K562 (cell line): ENCODE measurements around the gene LRMDA. TPM values are rescaled to one million over a fixed set of nuclear protein-coding genes. Genes with fewer than 3 reads are reported as not detected.

Source experiments
- ATAC-seq: fragments of 200-7000 bp; cut with Tn5 transposase; 3 replicates; pipeline ENCODE4 v1.9.1; 2020; ENCODE audit warnings: moderate library complexity
- BruUV-seq: library from RNA; stranded (reverse); fragments of 400-500 nt; replicated peaks from 2 replicates; lab custom pipeline; 2021; lab: Mats Ljungman, UMichigan
- CTCF ChIA-PET: fragments of 300-600 bp; formaldehyde crosslinking; extraction: SDS; loops from one replicate; lab custom pipeline; 2021; ENCODE audit warnings: low intra/inter-chr PET ratio; lab: Yijun Ruan, JAX
- POLR2A ChIA-PET: fragments of 300-600, 350-650 bp; sonication (Branson Sonifier 250); formaldehyde crosslinking; extraction: SDS; loops from one replicate; lab custom pipeline; 2021; ENCODE audit warnings: antibody characterized with exemption, inconsistent platforms; lab: Yijun Ruan, JAX
- DNase-seq, 4 experiments: peaks; one replicate each; pipeline versions ENCODE4 v3.0.0 to v3.0.0-alpha.2; 2011 to 2018; ENCODE audit warnings: low spot score in 3 of 4, mixed read lengths in 3 of 4; ENCODE audit errors: extremely low read depth in 1 of 4
- FAIRE-seq: peaks from 2 replicates; lab custom pipeline; 2011; peaks lifted over from hg19 to GRCh38; lab: Jason Lieb, UNC
- H2AFZ ChIP-seq: 2 replicates; pipeline ENCODE4 v1.6.0; 2011; ENCODE audit warnings: low read depth, low read length, control low read depth, inconsistent platforms
- H3K27ac ChIP-seq: fragments of 200-600 bp; 3 replicates; pipeline ENCODE4 v1.8.0; 2011; ENCODE audit warnings: low read depth, mild to moderate bottlenecking, control low read depth, inconsistent platforms, low read length, moderate library complexity, mixed read lengths; ENCODE audit errors: extremely low read depth
- H3K27me3 ChIP-seq, 2 experiments: fragments of 300-600 bp in 1 of 2; 2 replicates in 1 of 2; 3 replicates in 1 of 2; pipeline versions ENCODE4 v1.6.0 to v1.8.0; 2011; ENCODE audit warnings: inconsistent platforms in 2 of 2, low read length in 2 of 2, mild to moderate bottlenecking in 1 of 2, mixed read lengths in 1 of 2, moderate library complexity in 1 of 2; ENCODE audit not compliant: control insufficient read depth in 2 of 2, insufficient read depth in 2 of 2
- H3K36me3 ChIP-seq: fragments of 300-600 bp; 3 replicates; pipeline ENCODE4 v1.8.0; 2011; ENCODE audit warnings: mild to moderate bottlenecking, low read length, inconsistent platforms; ENCODE audit not compliant: control insufficient read depth, insufficient read depth
- H3K4me1 ChIP-seq, 2 experiments: fragments of 200-600 bp in 1 of 2; replicated peaks in 1 of 2; 2 replicates in 1 of 2; 3 replicates in 1 of 2; pipeline versions ENCODE4 v1.5.1 to v1.8.0; 2011; ENCODE audit warnings: inconsistent platforms in 2 of 2, low read length in 2 of 2, mild to moderate bottlenecking in 1 of 2, mixed read lengths in 1 of 2, moderate library complexity in 1 of 2; ENCODE audit not compliant: control insufficient read depth in 2 of 2, insufficient read depth in 2 of 2
- H3K4me2 ChIP-seq: 2 replicates; pipeline ENCODE4 v1.6.1; 2011; ENCODE audit warnings: low read length, control low read depth, inconsistent platforms, mixed read lengths; ENCODE audit not compliant: insufficient read depth
- H3K4me3 ChIP-seq: fragments of 200-600 bp; sonication (generic), shearing (Covaris generic); 2 replicates; pipeline ENCODE4 v1.5.1; 2016; ENCODE audit warnings: control low read depth, inconsistent platforms
- H3K79me2 ChIP-seq: fragments of 200-600 bp; 3 replicates; pipeline ENCODE4 v1.8.0; 2011; ENCODE audit warnings: low read length, inconsistent platforms; ENCODE audit not compliant: control insufficient read depth, insufficient read depth
- H3K9ac ChIP-seq, 2 experiments: 2 replicates each; pipeline versions ENCODE4 v1.6.0 to v1.6.1; 2011; ENCODE audit warnings: low read depth in 2 of 2, low read length in 2 of 2, control low read depth in 1 of 2, inconsistent platforms in 1 of 2, mild to moderate bottlenecking in 1 of 2, mixed read lengths in 1 of 2; ENCODE audit not compliant: insufficient read depth in 1 of 2
- H3K9me1 ChIP-seq: one replicate; pipeline ENCODE4 v1.6.0; 2011; ENCODE audit warnings: inconsistent platforms, mild to moderate bottlenecking, low read length, moderate library complexity; ENCODE audit not compliant: control insufficient read depth, insufficient read depth
- H3K9me3 ChIP-seq: replicated peaks from 2 replicates; pipeline ENCODE4 v1.5.1; 2011; ENCODE audit warnings: low read depth, low read length, inconsistent platforms; ENCODE audit not compliant: control insufficient read depth, insufficient read depth
- H4K20me1 ChIP-seq: replicated peaks from 2 replicates; pipeline ENCODE4 v1.6.1; 2011; ENCODE audit warnings: low read length, inconsistent platforms, mixed read lengths; ENCODE audit not compliant: control insufficient read depth, insufficient read depth
- CBX5 ChIP-seq: IDR thresholded peaks from 2 replicates; pipeline ENCODE4 v1.6.1; 2014; ENCODE audit warnings: low read depth, borderline replicate concordance
- MBD2 ChIP-seq: sonication (generic); IDR thresholded peaks from 2 replicates; pipeline ENCODE4 v1.6.1; 2016; ENCODE audit warnings: low read depth, borderline replicate concordance
- NCOA2 ChIP-seq, 2 experiments: fragments of 450-650 bp; IDR thresholded peaks; 2 replicates each; pipeline ENCODE4 v1.6.1; 2018; ENCODE audit warnings: mild to moderate bottlenecking in 2 of 2, moderate library complexity in 1 of 2; ENCODE audit not compliant: partially characterized antibody in 2 of 2
- PPARD ChIP-seq: fragments of 250-450 bp; sonication (Bioruptor Pico); IDR thresholded peaks from 2 replicates; pipeline ENCODE4 v1.8.0; 2022; ENCODE audit warnings: inconsistent platforms, mild to moderate bottlenecking, moderate library complexity
- SMAD1 ChIP-seq: fragments of 150-350 bp; IDR thresholded peaks from 2 replicates; pipeline ENCODE4 v1.6.1; 2014; ENCODE audit warnings: low read length, low read depth; ENCODE audit not compliant: partially characterized antibody
- SMAD2 ChIP-seq: fragments of 150-350 bp; IDR thresholded peaks from 2 replicates; pipeline ENCODE4 v1.6.1; 2014; ENCODE audit warnings: low read depth, mild to moderate bottlenecking, low read length
- STAT5B ChIP-seq: fragments of 250-450 bp; sonication (Bioruptor Pico); IDR thresholded peaks from 2 replicates; pipeline ENCODE4 v1.8.0; 2021; ENCODE audit warnings: mild to moderate bottlenecking, inconsistent platforms
- ZNF785 ChIP-seq: fragments of 250-450 bp; sonication (Bioruptor Pico); IDR thresholded peaks from 2 replicates; pipeline ENCODE4 v1.4.0; 2020; ENCODE audit warnings: mild to moderate bottlenecking
- WGBS: fragments of 100-300 bp; shearing (Covaris generic); methylation state at CpG from one replicate; pipeline ENCODE4 v1.1.6; 2016; ENCODE audit warnings: low coverage, mixed read lengths; ENCODE audit not compliant: insufficient coverage; ENCODE audit errors: missing lambda C conversion rate; 5-methylcytosine and 5-hydroxymethylcytosine counted together
- in situ Hi-C: fragments of 300-500 bp; cut with MboI; formaldehyde crosslinking; loops from 4 replicates; pipeline ENCODE4 v1.15.0; 2018; ENCODE audit warnings: inconsistent platforms, mixed read lengths
- intact Hi-C: fragments of 100-400 bp; cut with micrococcal nuclease; formaldehyde crosslinking; loops from 2 replicates; pipeline ENCODE4 v1.14.2; 2022
- polyA plus RNA-seq, 8 experiments: library from polyadenylated mRNA; depleted of rRNA in 4 of 8; stranded (reverse) in 5 of 8; unstranded in 3 of 8; fragments of >200 nt; fragmentation: Nextera tagmentation in 2 of 8; fragmentation: Illumina TruSeq in 1 of 8; extraction: Ambion mirVana in 2 of 8; extraction: Trizol in 1 of 8; gene quantifications; 2 replicates each; pipeline versions ENCODE4 v1.2.1 to v1.2.3, GENCODE V29; 2011 to 2014; ENCODE audit warnings: inconsistent platforms in 1 of 8, missing spikeins in 1 of 8
- total RNA-seq, 7 experiments: library from RNA; depleted of rRNA in 6 of 7; stranded (reverse); fragments of >200 nt in 6 of 7; fragmentation: Illumina TruSeq in 2 of 7; extraction: Trizol in 2 of 7; gene quantifications; 2 replicates each; pipeline versions ENCODE4 v1.2.1 to v1.2.3, GENCODE V29; 2011 to 2021; ENCODE audit warnings: low replicate concordance in 1 of 7
- TF ChIP-seq, protein P1 (sequence below): fragments of 450-650 bp; formaldehyde crosslinking; IDR thresholded peaks from 2 replicates; pipeline ENCODE4 v1.4.0; 2022; ENCODE audit warnings: missing genetic modification characterization

Gene LRMDA
- total and polyA plus RNA-seq, 9 of the 15 experiments (the other 6 are each of a cell fraction or from before 2014, with no cell fraction given) = 0.25 TPM; not detected in 8

DNA sequence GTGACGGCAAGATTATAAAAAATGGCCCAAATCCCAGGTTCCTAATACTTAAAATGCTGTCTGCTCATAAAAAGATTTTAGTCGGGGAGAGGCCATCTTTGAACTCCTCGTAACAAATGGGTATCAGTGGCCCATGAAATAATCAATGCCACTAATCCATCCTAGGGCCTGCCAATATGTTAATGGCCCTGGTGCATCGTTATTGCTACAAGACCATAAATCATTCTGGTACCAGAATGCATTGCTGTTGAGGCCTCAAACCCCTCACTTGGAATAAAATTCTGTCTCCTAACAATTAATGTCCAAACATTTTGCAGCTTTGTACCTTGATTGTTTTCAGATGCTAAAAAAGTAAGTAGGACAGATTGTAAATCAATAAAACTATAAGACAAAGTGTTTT is 290.6 kb downstream of the LRMDA start:
- Histone ChIP-seq H3K27ac (no peak overlapping the region), H3K4me1 (no peaks in the 10 kb centered on the region), H2AFZ (no peak overlapping the region), H3K27me3 (no peaks in the 10 kb centered on the region; a peak in 1 of 5 replicates), H4K20me1 (no peaks in the 10 kb centered on the region), H3K4me2 (no peak overlapping the region), H3K4me3 (no peak overlapping the region), H3K79me2 (no peaks in the 10 kb centered on the region), H3K9ac (no peak overlapping the region), H3K9me3 (no peaks in the 10 kb centered on the region), H3K36me3 (no peaks in the 10 kb centered on the region), H3K9me1 (no peaks in the 10 kb centered on the region)
- no peak for ATAC-seq
- no peak for FAIRE-seq
- WGBS = 1% methylated on average over 4 of the region's 4 CpGs
- no peak for DNase-seq
- intact Hi-C loops (no loop called here), in situ Hi-C loops (no loop called here)
- no TSS peak for BruUV-seq
- ChIA-PET CTCF (no interaction called here), POLR2A (no interaction called here)
- TF ChIP-seq MBD2 (no peak), SMAD2 (no peak), PPARD (CRISPR knock-in tag) (no peak), SMAD1 (no peak), CBX5 (no peak), ZNF785 (no peak), STAT5B (CRISPR knock-in tag) (no peak), NCOA2 (IDR thresholded peaks at IDR 0.05; ENCODE audit: partially characterized antibody in 2 of 2) (no peak)
- TF ChIP-seq, protein P1, sequence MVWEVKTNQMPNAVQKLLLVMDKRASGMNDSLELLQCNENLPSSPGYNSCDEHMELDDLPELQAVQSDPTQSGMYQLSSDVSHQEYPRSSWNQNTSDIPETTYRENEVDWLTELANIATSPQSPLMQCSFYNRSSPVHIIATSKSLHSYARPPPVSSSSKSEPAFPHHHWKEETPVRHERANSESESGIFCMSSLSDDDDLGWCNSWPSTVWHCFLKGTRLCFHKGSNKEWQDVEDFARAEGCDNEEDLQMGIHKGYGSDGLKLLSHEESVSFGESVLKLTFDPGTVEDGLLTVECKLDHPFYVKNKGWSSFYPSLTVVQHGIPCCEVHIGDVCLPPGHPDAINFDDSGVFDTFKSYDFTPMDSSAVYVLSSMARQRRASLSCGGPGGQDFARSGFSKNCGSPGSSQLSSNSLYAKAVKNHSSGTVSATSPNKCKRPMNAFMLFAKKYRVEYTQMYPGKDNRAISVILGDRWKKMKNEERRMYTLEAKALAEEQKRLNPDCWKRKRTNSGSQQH (CRISPR knock-in tag) = no peak
